GM21737 (cell line): ENCODE measurements around the gene IFITM2.
"Not testable (repeated sequence)": the region's sequence is repeated elsewhere in the genome, so short reads cannot be mapped to it uniquely, and the experiment has no call there.

Experiments
- ATAC-seq: cut with Tn5 transposase; IDR thresholded peaks from one replicate; pipeline ENCODE4 v1.9.1; 2021; ENCODE audit warnings: mild to moderate bottlenecking, moderate library complexity; ENCODE audit not compliant: unreplicated experiment

IFITM2 gene

GRCh38 chr11:306645-307371 lies 808 bp upstream of the IFITM2 start:
- no peak for ATAC-seq

- not testable (repeated sequence) for ATAC-seq
Observed at GRCh38 chr11:308740-309665, 1.4 kb downstream of the IFITM2 start.

- not testable (repeated sequence) for ATAC-seq
Observed at GRCh38 chr11:309979-310572, 2.5 kb downstream of the IFITM2 start.

GRCh38 chr11:311013-311748 lies 3.6 kb downstream of the IFITM2 start:
- ATAC-seq: not testable (repeated sequence)

- ATAC-seq: no peak
Observed at GRCh38 chr11:312092-312816, 4.6 kb downstream of the IFITM2 start.

- no peak for ATAC-seq
Observed at GRCh38 chr11:313304-313786, 5.7 kb downstream of the IFITM2 start.

GRCh38 chr11:313787-314553 lies 6.4 kb downstream of the IFITM2 start, which contains the start of gene IFITM1:
Gene IFITM1 (plus strand): TSS chr11:314040. CDS start chr11:314171, 131 bp downstream.
- no peak for ATAC-seq

- not testable (repeated sequence) for ATAC-seq
Observed at GRCh38 chr11:314554-314875, 6.9 kb downstream of the IFITM2 start.

- ATAC-seq: no peak
Observed at GRCh38 chr11:315051-315481, 7.5 kb downstream of the IFITM2 start.

- no peak for ATAC-seq
Observed at GRCh38 chr11:315516-315994, 7.9 kb downstream of the IFITM2 start.

GRCh38 chr11:316031-316701 lies 8.6 kb downstream of the IFITM2 start:
- no peak for ATAC-seq

GRCh38 chr11:316891-317301 lies 9.3 kb downstream of the IFITM2 start:
- no peak for ATAC-seq

GRCh38 chr11:317668-318404 lies 10.2 kb downstream of the IFITM2 start:
- not testable (repeated sequence) for ATAC-seq

- peak; percentile 51 for ATAC-seq
Observed at GRCh38 chr11:318405-319120, 10.9 kb downstream of the IFITM2 start.

- peak; percentile 13 for ATAC-seq
Observed at GRCh38 chr11:319121-319887, 11.7 kb downstream of the IFITM2 start.

GRCh38 chr11:319888-320273 lies 12.3 kb downstream of the IFITM2 start:
- not testable (repeated sequence) for ATAC-seq
